ENCODE results near the gene TPP2.

The TPP2 gene

DNA sequence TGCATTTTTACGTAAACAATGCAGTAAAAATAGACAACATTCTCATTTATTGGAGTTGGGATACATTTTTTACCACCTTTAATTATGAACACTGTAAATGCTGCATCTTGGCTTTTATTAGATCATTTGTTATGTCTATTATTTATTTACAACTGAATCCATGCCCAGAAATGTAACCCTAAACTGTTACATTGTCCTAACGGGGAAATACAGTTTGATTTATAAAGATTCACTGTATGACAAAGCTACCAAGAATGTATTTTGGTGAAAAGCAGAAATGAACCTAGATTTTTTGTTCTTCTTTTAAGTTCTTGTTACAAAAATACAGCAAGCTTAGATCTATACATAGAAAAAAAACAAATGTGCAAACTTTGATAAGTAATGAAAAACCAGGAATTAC lies 97.0 kb downstream of the TPP2 start:
- no peak overlapping the region for H3K27ac ChIP-seq (ENCODE audit: low read length)
- H3K4me1 ChIP-seq (ENCODE audit: low read length), result no peaks in the 10 kb centered on the region
- H3K27me3 ChIP-seq (ENCODE audit: low read depth, low read length), result peaks cover 13% of the 10 kb centered on the region
- no peak overlapping the region for H3K9ac ChIP-seq (ENCODE audit: low read length)
- no peaks in the 10 kb centered on the region for H3K36me3 ChIP-seq (replicated peaks; ENCODE audit: low read depth, low read length)
- no peak overlapping the region for H3K4me2 ChIP-seq (ENCODE audit: low read length)
- H3K4me3 ChIP-seq (ENCODE audit: low read length), result no peak overlapping the region
- no peaks in the 10 kb centered on the region for H4K20me1 ChIP-seq (ENCODE audit: insufficient read depth, low read length)
- no peaks in the 10 kb centered on the region for H3K79me2 ChIP-seq (ENCODE audit: low read length)
- H2AFZ ChIP-seq (ENCODE audit: low read depth, low read length), result no peak overlapping the region
- TF ChIP-seq, protein P1, sequence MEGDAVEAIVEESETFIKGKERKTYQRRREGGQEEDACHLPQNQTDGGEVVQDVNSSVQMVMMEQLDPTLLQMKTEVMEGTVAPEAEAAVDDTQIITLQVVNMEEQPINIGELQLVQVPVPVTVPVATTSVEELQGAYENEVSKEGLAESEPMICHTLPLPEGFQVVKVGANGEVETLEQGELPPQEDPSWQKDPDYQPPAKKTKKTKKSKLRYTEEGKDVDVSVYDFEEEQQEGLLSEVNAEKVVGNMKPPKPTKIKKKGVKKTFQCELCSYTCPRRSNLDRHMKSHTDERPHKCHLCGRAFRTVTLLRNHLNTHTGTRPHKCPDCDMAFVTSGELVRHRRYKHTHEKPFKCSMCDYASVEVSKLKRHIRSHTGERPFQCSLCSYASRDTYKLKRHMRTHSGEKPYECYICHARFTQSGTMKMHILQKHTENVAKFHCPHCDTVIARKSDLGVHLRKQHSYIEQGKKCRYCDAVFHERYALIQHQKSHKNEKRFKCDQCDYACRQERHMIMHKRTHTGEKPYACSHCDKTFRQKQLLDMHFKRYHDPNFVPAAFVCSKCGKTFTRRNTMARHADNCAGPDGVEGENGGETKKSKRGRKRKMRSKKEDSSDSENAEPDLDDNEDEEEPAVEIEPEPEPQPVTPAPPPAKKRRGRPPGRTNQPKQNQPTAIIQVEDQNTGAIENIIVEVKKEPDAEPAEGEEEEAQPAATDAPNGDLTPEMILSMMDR (IDR thresholded peaks at IDR 0.05; ENCODE audit: low read depth, low read length), result no peak
- no peak for TF ChIP-seq EZH2phosphoT487 (IDR thresholded peaks at IDR 0.05; ENCODE audit: low read depth)
- H3K9me3 ChIP-seq (ENCODE audit: insufficient read depth, low read length), result peaks cover 4% of the 10 kb centered on the region

DNA sequence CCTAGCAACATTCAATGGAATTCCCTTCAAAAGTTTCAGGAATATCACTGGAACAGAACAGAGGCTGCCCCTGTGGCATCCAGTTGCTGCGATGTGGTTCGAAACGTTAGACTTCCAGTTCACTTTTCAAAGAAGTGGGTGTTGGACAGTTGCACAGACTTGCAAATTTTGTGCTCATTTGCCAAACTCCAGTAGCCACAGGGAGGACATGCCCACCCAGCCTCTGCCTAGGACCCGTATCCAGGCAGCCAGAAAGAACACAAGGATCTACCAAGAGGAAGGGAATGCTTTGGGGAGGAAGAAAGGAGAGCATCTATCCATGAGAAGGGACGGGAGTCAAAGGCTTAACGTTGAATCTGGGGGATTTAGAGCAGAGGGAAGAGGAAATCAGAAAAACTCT lies 98.2 kb downstream of the TPP2 start, which contains the start of gene METTL21C:
Gene METTL21C, minus strand, starts transcription at position 108 of the 400 bp plus-strand sequence. CDS start 546 bp downstream, outside the sequence.
- Histone ChIP-seq H3K4me1 (ENCODE audit: low read length) (no peaks in the 10 kb centered on the region), H3K79me2 (ENCODE audit: low read length) (no peaks in the 10 kb centered on the region), H3K27ac (ENCODE audit: low read length) (no peak within 1 kb of the TSS), H4K20me1 (ENCODE audit: insufficient read depth, low read length) (no peaks in the 10 kb centered on the region), H3K36me3 (replicated peaks; ENCODE audit: low read depth, low read length) (no peaks in the 10 kb centered on the region), H3K27me3 (ENCODE audit: low read depth, low read length) (peaks cover 17% of the 10 kb centered on the region), H2AFZ (ENCODE audit: low read depth, low read length) (no peak within 1 kb of the TSS), H3K9ac (ENCODE audit: low read length) (no peak within 1 kb of the TSS), H3K4me3 (ENCODE audit: low read length) (no peak within 1 kb of the TSS), H3K9me3 (ENCODE audit: insufficient read depth, low read length) (peaks cover 8% of the 10 kb centered on the region), H3K4me2 (ENCODE audit: low read length) (no peak within 1 kb of the TSS)
- TF ChIP-seq, protein P1 (IDR thresholded peaks at IDR 0.05; ENCODE audit: low read depth, low read length), result no peak
- no peak for TF ChIP-seq EZH2phosphoT487 (IDR thresholded peaks at IDR 0.05; ENCODE audit: low read depth)

DNA sequence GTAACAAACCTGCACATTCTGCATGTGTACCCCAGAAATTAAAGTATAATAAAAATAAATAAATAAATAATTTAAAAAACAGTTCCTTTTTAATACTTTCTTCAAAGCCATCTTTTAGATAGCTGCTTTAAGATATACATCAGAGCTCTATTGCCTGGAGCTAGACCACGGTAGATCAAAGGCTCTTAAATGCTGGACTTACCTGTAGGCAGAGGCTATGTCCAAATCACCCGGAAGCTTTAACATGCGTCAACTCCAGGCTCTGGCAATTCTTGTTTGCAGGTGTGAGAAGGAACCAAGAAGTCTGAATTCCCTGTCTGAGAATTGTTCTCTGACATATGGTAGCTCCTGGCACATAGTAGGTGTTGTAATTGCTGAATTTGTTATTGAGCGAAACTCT lies 99.7 kb downstream of the TPP2 start:
- no peak overlapping the region for H3K9ac ChIP-seq (ENCODE audit: low read length)
- H2AFZ ChIP-seq (ENCODE audit: low read depth, low read length), result no peak overlapping the region
- no peaks in the 10 kb centered on the region for H3K79me2 ChIP-seq (ENCODE audit: low read length)
- no peaks in the 10 kb centered on the region for H4K20me1 ChIP-seq (ENCODE audit: insufficient read depth, low read length)
- no peaks in the 10 kb centered on the region for H3K36me3 ChIP-seq (replicated peaks; ENCODE audit: low read depth, low read length)
- no peak overlapping the region for H3K27ac ChIP-seq (ENCODE audit: low read length)
- H3K4me1 ChIP-seq (ENCODE audit: low read length), result no peaks in the 10 kb centered on the region
- peaks cover 8% of the 10 kb centered on the region for H3K9me3 ChIP-seq (ENCODE audit: insufficient read depth, low read length)
- H3K27me3 ChIP-seq (ENCODE audit: low read depth, low read length), result peaks cover 17% of the 10 kb centered on the region
- TF ChIP-seq EZH2phosphoT487 (IDR thresholded peaks at IDR 0.05; ENCODE audit: low read depth), result no peak
- TF ChIP-seq, protein P1 (IDR thresholded peaks at IDR 0.05; ENCODE audit: low read depth, low read length), result no peak
- no peak overlapping the region for H3K4me2 ChIP-seq (ENCODE audit: low read length)
- no peak overlapping the region for H3K4me3 ChIP-seq (ENCODE audit: low read length)

DNA sequence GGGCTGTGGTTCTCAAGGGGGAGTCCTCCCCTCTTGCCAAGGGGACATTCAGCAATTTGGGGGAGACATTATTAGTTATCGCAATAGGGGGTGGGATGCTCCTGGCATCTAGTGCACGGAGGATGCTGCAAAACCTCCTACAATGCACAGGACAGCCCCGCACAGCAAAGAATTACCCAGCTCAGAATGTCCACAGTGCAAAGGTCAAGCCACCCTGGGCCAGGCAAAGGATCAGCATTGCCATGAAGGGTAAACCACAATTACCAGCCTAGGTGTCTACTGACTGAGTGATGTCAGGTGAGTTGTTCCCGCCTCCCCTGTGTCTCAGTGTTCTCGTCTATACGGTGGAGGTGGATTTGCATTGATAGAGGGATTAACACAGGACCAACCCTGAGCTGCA lies 100.5 kb downstream of the TPP2 start:
- no peaks in the 10 kb centered on the region for H3K4me1 ChIP-seq (ENCODE audit: low read length)
- no peaks in the 10 kb centered on the region for H4K20me1 ChIP-seq (ENCODE audit: insufficient read depth, low read length)
- no peak overlapping the region for H3K4me3 ChIP-seq (ENCODE audit: low read length)
- no peak overlapping the region for H3K9ac ChIP-seq (ENCODE audit: low read length)
- H3K9me3 ChIP-seq (ENCODE audit: insufficient read depth, low read length), result peaks cover 8% of the 10 kb centered on the region
- no peaks in the 10 kb centered on the region for H3K36me3 ChIP-seq (replicated peaks; ENCODE audit: low read depth, low read length)
- no peaks in the 10 kb centered on the region for H3K79me2 ChIP-seq (ENCODE audit: low read length)
- no peak overlapping the region for H3K4me2 ChIP-seq (ENCODE audit: low read length)
- H3K27ac ChIP-seq (ENCODE audit: low read length), result no peak overlapping the region
- H3K27me3 ChIP-seq (ENCODE audit: low read depth, low read length), result peaks cover 17% of the 10 kb centered on the region
- TF ChIP-seq EZH2phosphoT487 (IDR thresholded peaks at IDR 0.05; ENCODE audit: low read depth), result no peak
- TF ChIP-seq, protein P1 (IDR thresholded peaks at IDR 0.05; ENCODE audit: low read depth, low read length), result no peak
- no peak overlapping the region for H2AFZ ChIP-seq (ENCODE audit: low read depth, low read length)
